Smooth muscle cell of the brain vasculature (primary cell): ENCODE measurements around the gene IFNA17.
"Not testable (repeated sequence)": the region's sequence is repeated elsewhere in the genome, so short reads cannot be mapped to it uniquely, and the experiment has no call there.

Experiments used
- DNase-seq: peaks from one replicate; pipeline ENCODE4 v3.0.0-alpha.2; 2012; ENCODE audit warnings: low read depth, low spot score

IFNA17 gene

GRCh38 chr9:21210782-21211181 is 17.2 kb downstream of the IFNA17 start:
- not testable (repeated sequence) for DNase-seq

GRCh38 chr9:21210311-21210710 is 17.7 kb downstream of the IFNA17 start:
- no peak for DNase-seq

GRCh38 chr9:21207043-21207442 is 21.0 kb downstream of the IFNA17 start, which contains the start of gene IFNA10:
Gene IFNA10 (minus strand): TSS chr9:21207143. CDS start chr9:21207097, 46 bp downstream.
- not testable (repeated sequence) for DNase-seq

DNA sequence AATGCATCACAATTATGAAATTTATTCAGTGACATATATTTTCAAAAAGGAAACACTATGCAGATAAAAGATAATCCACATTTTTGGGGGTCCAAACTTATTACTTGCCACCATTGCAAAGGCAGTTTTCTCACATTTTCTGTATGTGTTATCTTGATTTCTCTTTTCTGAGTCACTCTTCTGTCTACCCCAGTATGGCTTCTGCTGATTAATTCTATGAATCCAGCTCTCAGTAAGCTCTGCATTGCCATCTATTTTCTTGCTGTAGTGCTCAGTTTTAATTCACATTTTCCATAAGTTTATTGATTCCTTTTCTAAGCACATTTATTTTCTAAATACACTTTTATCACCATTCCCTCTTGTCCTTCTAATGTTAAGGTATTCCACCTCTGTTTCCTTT is 22.8 kb downstream of the IFNA17 start:
- no peak for DNase-seq

GRCh38 chr9:21202105-21202504 is 25.9 kb downstream of the IFNA17 start, which contains the start of gene IFNA7:
Gene IFNA7 (minus strand): TSS chr9:21202205. CDS start chr9:21202165, 40 bp downstream.
- not testable (repeated sequence) for DNase-seq

GRCh38 chr9:21194867-21195776 is 32.9 kb downstream of the IFNA17 start:
- not testable (repeated sequence) for DNase-seq

DNA sequence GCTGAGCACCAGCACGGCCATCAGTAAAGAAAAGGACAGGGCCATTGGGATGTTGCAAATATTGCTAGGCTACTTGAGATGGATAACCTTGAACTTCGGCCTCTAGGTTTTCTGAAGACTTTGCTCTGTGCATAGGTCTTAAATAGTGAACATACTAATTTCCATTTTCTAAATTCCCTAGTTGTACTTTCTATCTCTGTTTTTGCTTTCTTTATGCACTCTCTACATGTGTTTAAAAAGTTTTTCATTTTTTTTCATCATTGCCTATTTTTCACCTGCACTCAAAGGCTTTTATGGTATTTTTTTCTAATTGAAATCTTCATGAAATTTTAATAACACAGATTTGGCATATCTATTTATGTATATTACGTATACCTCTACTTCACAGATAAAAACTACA is 40.5 kb downstream of the IFNA17 start, which contains the start of gene IFNA4:
TSS of gene IFNA4 (minus strand) at position 101 of the 400 bp plus-strand sequence. CDS start at position 45, 56 bp downstream.
- DNase-seq = not testable (repeated sequence)

DNA sequence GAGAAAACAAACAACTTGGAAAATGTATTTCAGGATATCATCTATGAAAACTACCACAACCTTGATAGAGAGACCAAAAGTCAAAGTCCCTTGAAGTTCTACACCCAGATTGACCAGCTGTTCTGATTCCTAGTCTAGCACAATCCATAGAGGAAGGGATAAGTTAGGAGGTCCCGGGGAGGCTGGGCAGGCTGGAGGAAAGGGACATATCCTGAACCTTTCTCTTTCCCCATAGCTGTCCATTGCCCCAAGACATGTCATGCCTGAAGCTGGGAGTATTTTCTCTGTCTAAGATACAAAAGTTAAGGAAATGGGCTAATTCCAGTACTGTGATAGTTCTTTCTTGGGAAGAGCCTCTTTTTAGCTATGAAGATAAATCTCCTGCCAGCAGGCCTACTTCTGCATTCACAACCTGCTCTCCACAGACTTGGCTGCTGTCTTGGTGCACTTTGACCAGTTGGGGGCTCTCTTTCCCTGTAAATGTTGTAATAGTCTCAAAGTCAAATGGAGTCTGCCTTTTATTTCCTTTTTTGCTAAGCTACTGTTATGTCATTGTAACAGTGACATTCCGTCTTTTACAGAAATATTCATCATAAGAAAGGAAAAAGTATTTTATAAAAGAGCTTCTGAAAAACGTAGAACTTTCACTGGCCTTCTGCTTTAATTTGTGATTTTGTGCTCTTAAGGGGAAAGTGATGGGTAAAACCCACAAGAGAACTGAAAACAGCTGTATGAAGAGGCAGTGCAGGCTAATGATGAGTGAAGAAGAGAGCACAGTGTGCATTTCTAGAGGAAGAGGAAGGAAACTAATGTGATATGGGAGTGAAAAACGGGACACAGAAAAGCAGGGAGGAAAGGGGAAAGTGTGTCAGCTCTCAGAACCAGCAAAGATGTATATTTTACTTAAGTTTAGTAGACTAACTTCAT is 44.9 kb downstream of the IFNA17 start:
- DNase-seq = not testable (repeated sequence)
